Stimulated activated CD8-positive, alpha-beta memory T cell treated with anti-CD3 and anti-CD28 coated beads, Interleukin-12 subunit alpha, Interleukin-12 subunit beta, amount 100 ng/mL, for 24 hours (primary cell): ENCODE results near the gene BBX.

Source experiments
- DNase-seq: peaks from one replicate; pipeline ENCODE4 v3.0.0-alpha.2; 2020; ENCODE audit errors: extremely low read depth

BBX gene

GRCh38 chr3:107845380-107846278 is 322.9 kb downstream of the BBX start:
- no peak for DNase-seq

- DNase-seq, result no peak
Observed at GRCh38 chr3:107846279-107846852, 323.6 kb downstream of the BBX start.

GRCh38 chr3:107847791-107848190 is 325.0 kb downstream of the BBX start:
- DNase-seq, result no peak

GRCh38 chr3:107848351-107848915 is 325.7 kb downstream of the BBX start:
- no peak for DNase-seq

GRCh38 chr3:107850681-107851080 is 327.9 kb downstream of the BBX start:
- no peak for DNase-seq

- DNase-seq, result no peak
Observed at GRCh38 chr3:107853821-107854220, 331.1 kb downstream of the BBX start.

- DNase-seq, result no peak
Observed at GRCh38 chr3:107854733-107855132, 332.0 kb downstream of the BBX start.

- DNase-seq, result no peak
Observed at GRCh38 chr3:107855710-107856109, 332.9 kb downstream of the BBX start.

- no peak for DNase-seq
Observed at GRCh38 chr3:107857854-107858253, 335.1 kb downstream of the BBX start.

- DNase-seq, result no peak
Observed at GRCh38 chr3:107858876-107859275, 336.1 kb downstream of the BBX start.
